Large intestine (tissue), 12 donors: ENCODE measurements around the gene PNRC1. TPM values are rescaled to one million over a fixed set of nuclear protein-coding genes. Genes with fewer than 3 reads are reported as not detected.
A peak's percentile ranks its signal among the peaks of the same experiment; 100 is the strongest.
"Not testable (repeated sequence)": the region's sequence is repeated elsewhere in the genome, so short reads cannot be mapped to it uniquely, and the experiment has no call there.

Experiments
- DNase-seq, 2 donors: peaks; one replicate each; pipeline versions ENCODE4 v3.0.0 to v3.0.0-alpha.2; 2013
- H3K27ac ChIP-seq: one replicate; pipeline ENCODE4 v1.5.1; 2013; ENCODE audit warnings: low read length
- H3K27me3 ChIP-seq: 2 replicates; pipeline ENCODE4 v1.6.1; 2013; ENCODE audit warnings: low read length; ENCODE audit not compliant: control insufficient read depth, insufficient read depth
- H3K36me3 ChIP-seq: 2 replicates; pipeline ENCODE4 v1.6.1; 2013; ENCODE audit warnings: low read length; ENCODE audit not compliant: control insufficient read depth, insufficient read depth
- H3K4me1 ChIP-seq: one replicate; pipeline ENCODE4 v1.6.1; 2013; ENCODE audit warnings: low read length; ENCODE audit not compliant: control insufficient read depth, insufficient read depth
- H3K4me3 ChIP-seq: one replicate; pipeline ENCODE4 v1.5.1; 2013; ENCODE audit warnings: low read length
- H3K9me3 ChIP-seq: one replicate; pipeline ENCODE4 v1.6.1; 2013; ENCODE audit warnings: mild to moderate bottlenecking, low read depth, low read length, moderate library complexity; ENCODE audit not compliant: control insufficient read depth
- WGBS: methylation state at CpG from one replicate; pipeline ENCODE4 v1.1.5; 2013; ENCODE audit warnings: low lambda C conversion rate; ENCODE audit not compliant: insufficient coverage; 5-methylcytosine and 5-hydroxymethylcytosine counted together
- long read RNA-seq, 11 donors: transcript quantifications; one replicate each; lab custom pipeline, GENCODE V29; 2026
- polyA plus RNA-seq: library from polyadenylated mRNA; unstranded; fragments of 120-200 nt; gene quantifications from one replicate; pipeline ENCODE4 v1.2.1, GENCODE V29; 2013

The PNRC1 gene
- 86.4 TPM for polyA plus RNA-seq
- long read RNA-seq, donor 1, transcript PNRC1-201 (2 exons, 2,065 nt), result major isoform, 30 of 49 reads
- long read RNA-seq, donor 1, partial matches to known transcripts, result 19 of 49 reads
- long read RNA-seq, donor 1, other reads (novel, unspliced or antisense), result 0 of 49 reads
- long read RNA-seq, donor 2, transcript PNRC1-201 (2 exons, 2,065 nt), result major isoform, 60 of 61 reads
- long read RNA-seq, donor 2, partial matches to known transcripts, result 0 of 61 reads
- long read RNA-seq, donor 2, other reads (novel, unspliced or antisense), result 0 of 61 reads
- long read RNA-seq, donor 3, transcript PNRC1-201 (2 exons, 2,065 nt), result major isoform, 52 of 55 reads
- long read RNA-seq, donor 3, partial matches to known transcripts, result 0 of 55 reads
- long read RNA-seq, donor 3, other reads (novel, unspliced or antisense), result 0 of 55 reads
- long read RNA-seq, donor 4, transcript PNRC1-201 (2 exons, 2,065 nt), result major isoform, 9 of 9 reads
- long read RNA-seq, donor 4, partial matches to known transcripts, result 0 of 9 reads
- long read RNA-seq, donor 4, other reads (novel, unspliced or antisense), result 0 of 9 reads
- long read RNA-seq, donor 5, transcript PNRC1-201 (2 exons, 2,065 nt), result major isoform, 28 of 28 reads
- long read RNA-seq, donor 5, partial matches to known transcripts, result 0 of 28 reads
- long read RNA-seq, donor 5, other reads (novel, unspliced or antisense), result 0 of 28 reads
- long read RNA-seq, donor 6, transcript PNRC1-201 (2 exons, 2,065 nt), result major isoform, 61 of 61 reads
- long read RNA-seq, donor 6, partial matches to known transcripts, result 0 of 61 reads
- long read RNA-seq, donor 6, other reads (novel, unspliced or antisense), result 0 of 61 reads
- long read RNA-seq, donor 7, transcript PNRC1-201 (2 exons, 2,065 nt), result major isoform, 45 of 53 reads
- long read RNA-seq, donor 7, partial matches to known transcripts, result 8 of 53 reads
- long read RNA-seq, donor 7, other reads (novel, unspliced or antisense), result 0 of 53 reads
- long read RNA-seq, donor 8, transcript PNRC1-201 (2 exons, 2,065 nt), result major isoform, 72 of 105 reads
- long read RNA-seq, donor 8, partial matches to known transcripts, result 28 of 105 reads
- long read RNA-seq, donor 8, other reads (novel, unspliced or antisense), result 0 of 105 reads
- long read RNA-seq, donor 9, transcript PNRC1-201 (2 exons, 2,065 nt), result major isoform, 31 of 44 reads
- long read RNA-seq, donor 9, partial matches to known transcripts, result 12 of 44 reads
- long read RNA-seq, donor 9, other reads (novel, unspliced or antisense), result 0 of 44 reads
- long read RNA-seq, donor 10, transcript PNRC1-201 (2 exons, 2,065 nt), result major isoform, 72 of 85 reads
- long read RNA-seq, donor 10, partial matches to known transcripts, result 12 of 85 reads
- long read RNA-seq, donor 10, other reads (novel, unspliced or antisense), result 0 of 85 reads
- long read RNA-seq, donor 11, transcript PNRC1-201 (2 exons, 2,065 nt), result major isoform, 47 of 85 reads
- long read RNA-seq, donor 11, partial matches to known transcripts, result 37 of 85 reads
- long read RNA-seq, donor 11, other reads (novel, unspliced or antisense), result 0 of 85 reads

DNA sequence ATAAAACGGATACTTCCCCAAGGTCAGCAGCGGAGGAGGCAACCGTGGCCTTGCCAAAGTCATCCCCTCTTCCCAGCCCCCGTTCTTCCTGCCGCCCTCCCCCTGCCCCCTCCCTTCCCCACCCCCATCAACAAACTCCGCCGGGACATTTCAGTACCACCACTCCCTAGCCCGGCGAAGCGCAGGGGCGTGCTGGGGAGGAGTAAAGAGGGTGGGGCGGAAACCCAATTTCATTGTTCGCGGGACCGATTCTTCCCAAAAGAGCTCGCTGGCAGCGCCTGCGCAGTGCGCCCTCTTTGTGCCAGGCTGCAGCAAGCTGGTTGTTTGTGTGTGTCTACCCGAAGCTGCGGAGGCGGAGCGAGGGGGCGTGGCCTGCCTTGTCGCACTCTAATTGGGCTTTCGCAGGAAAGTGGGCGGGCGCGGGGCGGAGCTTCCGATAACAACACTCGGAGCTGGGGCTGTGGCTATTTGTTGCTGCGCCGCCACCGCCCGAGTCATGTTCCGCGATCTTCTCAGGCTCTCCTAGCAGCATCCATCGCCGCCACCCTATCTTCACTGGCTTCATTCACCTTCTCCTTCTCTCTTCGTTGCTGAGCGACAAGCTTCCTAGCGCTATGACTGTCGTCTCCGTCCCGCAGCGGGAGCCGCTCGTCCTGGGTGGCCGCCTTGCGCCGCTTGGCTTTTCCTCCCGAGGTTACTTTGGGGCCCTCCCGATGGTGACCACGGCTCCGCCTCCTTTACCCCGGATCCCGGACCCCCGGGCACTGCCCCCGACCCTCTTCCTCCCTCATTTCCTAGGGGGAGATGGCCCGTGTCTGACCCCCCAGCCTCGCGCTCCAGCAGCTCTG is at the start of gene PNRC1:
PNRC1 (plus strand) TSS at position 471 of the 848 bp plus-strand sequence; CDS start at position 615, 144 bp downstream.
- H3K36me3 ChIP-seq, result peaks cover 19% of the 10 kb centered on the region
- peak within 1 kb of the TSS; percentile 100 for H3K27ac ChIP-seq
- DNase-seq, result peak; percentile 99 to 100
- H3K4me3 ChIP-seq, result peak within 1 kb of the TSS; percentile 100
- no peaks in the 10 kb centered on the region for H3K4me1 ChIP-seq
- no peaks in the 10 kb centered on the region for H3K9me3 ChIP-seq
- WGBS, result no CpG with 5 or more reads among the region's 63 CpGs
- no peaks in the 10 kb centered on the region for H3K27me3 ChIP-seq

DNA sequence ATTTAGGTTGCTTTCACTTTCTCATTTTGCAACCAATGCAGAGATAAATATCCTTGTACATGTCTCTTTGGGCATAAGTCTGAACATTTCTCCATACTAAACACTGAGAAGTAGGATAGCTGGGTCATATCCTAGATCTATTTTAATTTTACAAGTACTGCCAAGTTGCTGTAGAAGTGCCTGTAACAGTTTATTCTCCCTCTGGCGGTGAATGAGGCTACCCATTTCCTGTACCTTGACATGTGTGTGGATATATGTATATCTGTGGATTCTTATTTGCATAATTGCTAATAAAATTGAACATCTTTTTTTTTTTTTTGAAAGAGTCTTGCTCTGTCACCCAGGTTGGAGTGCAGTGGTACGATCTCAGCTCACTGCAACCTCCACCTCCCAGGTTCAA is 48.0 kb upstream of the PNRC1 start:
- no peaks in the 10 kb centered on the region for H3K27me3 ChIP-seq
- H3K9me3 ChIP-seq, result no peaks in the 10 kb centered on the region
- WGBS, result no CpG with 5 or more reads among the region's 2 CpGs
- H3K4me1 ChIP-seq, result peaks cover 30% of the 10 kb centered on the region
- H3K4me3 ChIP-seq, result no peak overlapping the region
- no peak for DNase-seq
- H3K27ac ChIP-seq, result no peak overlapping the region
- no peaks in the 10 kb centered on the region for H3K36me3 ChIP-seq

- Histone ChIP-seq H3K27me3 (no peaks in the 10 kb centered on the region), H3K4me3 (no peak overlapping the region), H3K27ac (no peak overlapping the region), H3K36me3 (no peaks in the 10 kb centered on the region), H3K9me3 (no peaks in the 10 kb centered on the region), H3K4me1 (peaks cover 32% of the 10 kb centered on the region)
- WGBS, result no CpG with 5 or more reads among the region's 1 CpG
- no peak for DNase-seq
These were observed 47.1 kb upstream of the PNRC1 start for GRCh38 chr6:89033461-89033860.

GRCh38 chr6:89034116-89034515 is 46.4 kb upstream of the PNRC1 start:
- H3K36me3 ChIP-seq, H3K27me3 ChIP-seq, H3K9me3 ChIP-seq, H3K27ac ChIP-seq, H3K4me3 ChIP-seq, DNase-seq: not testable (repeated sequence)
- no CpG with 5 or more reads among the region's 4 CpGs for WGBS
- H3K4me1 ChIP-seq, result peaks cover 32% of the 10 kb centered on the region

DNA sequence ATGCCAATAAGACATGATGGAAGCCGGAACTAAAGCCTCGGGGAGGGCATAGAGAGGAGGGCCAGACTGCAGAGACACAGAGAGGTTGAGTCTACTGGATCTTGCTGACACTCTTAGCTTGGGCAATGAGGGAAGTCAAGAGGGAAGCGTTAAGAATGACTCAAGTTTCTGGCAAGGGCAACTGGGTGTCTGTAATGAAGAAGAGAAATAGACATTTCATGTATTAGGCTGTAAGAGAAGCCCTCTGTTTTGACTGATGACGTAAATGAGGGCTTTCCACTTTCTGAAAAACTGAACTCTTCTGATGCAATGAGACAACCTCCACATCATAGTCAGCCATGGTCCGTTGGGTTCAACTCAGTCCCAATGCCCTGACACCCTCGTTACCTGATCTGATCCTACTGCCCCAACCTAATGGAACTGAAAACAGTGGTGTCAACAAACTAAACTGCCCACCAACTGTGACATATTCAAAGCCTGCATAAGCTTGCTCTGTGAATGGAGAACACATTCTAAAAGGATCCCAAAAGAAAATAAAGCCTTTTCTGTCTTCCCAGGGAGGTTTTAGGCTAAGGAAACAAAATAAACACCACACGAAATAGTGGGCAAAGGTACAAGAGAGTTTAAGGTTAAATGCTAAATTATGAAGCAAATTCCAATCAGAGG is 45.8 kb upstream of the PNRC1 start:
- no peak overlapping the region for H3K4me3 ChIP-seq

GRCh38 chr6:89035252-89036101 is 45.1 kb upstream of the PNRC1 start:
- peak overlapping the region; percentile 82 for H3K27ac ChIP-seq
- 40% methylated on average over 1 of the region's 14 CpGs for WGBS
- no peak overlapping the region for H3K4me3 ChIP-seq
- peak; percentile 94 to 98 for DNase-seq
- peaks cover 32% of the 10 kb centered on the region for H3K4me1 ChIP-seq
- no peaks in the 10 kb centered on the region for H3K36me3 ChIP-seq
- no peaks in the 10 kb centered on the region for H3K27me3 ChIP-seq
- no peaks in the 10 kb centered on the region for H3K9me3 ChIP-seq

More for the DNA sequence above, 45.8 kb upstream of the PNRC1 start:
- 60% methylated on average over 1 of the region's 7 CpGs for WGBS
- Histone ChIP-seq H3K4me1 (peaks cover 32% of the 10 kb centered on the region), H3K36me3 (no peaks in the 10 kb centered on the region), H3K27me3 (no peaks in the 10 kb centered on the region), H3K27ac (peak overlapping the region; percentile 82), H3K9me3 (no peaks in the 10 kb centered on the region)
- no peak for DNase-seq

GRCh38 chr6:89037141-89037900 is 43.2 kb upstream of the PNRC1 start:
- DNase-seq, result peak in 1 of 2 donors; percentile 60
- no CpG with 5 or more reads among the region's 5 CpGs for WGBS
- H3K4me1 ChIP-seq, result peaks cover 32% of the 10 kb centered on the region
- H3K4me3 ChIP-seq, result no peak overlapping the region
- no peaks in the 10 kb centered on the region for H3K36me3 ChIP-seq
- H3K27ac ChIP-seq, result peak overlapping the region; percentile 53
- no peaks in the 10 kb centered on the region for H3K9me3 ChIP-seq
- no peaks in the 10 kb centered on the region for H3K27me3 ChIP-seq

- H3K4me3 ChIP-seq, H3K36me3 ChIP-seq, H3K9me3 ChIP-seq, DNase-seq, H3K27me3 ChIP-seq: not testable (repeated sequence)
- Histone ChIP-seq H3K27ac (peak overlapping the region; percentile 53), H3K4me1 (peaks cover 32% of the 10 kb centered on the region)
These were observed 42.7 kb upstream of the PNRC1 start for GRCh38 chr6:89037901-89038293.
